Neuron (in vitro differentiated cells): Measurements from ENCODE around the gene SLC41A1.

Experiments used
- H2AFZ ChIP-seq: one replicate; pipeline ENCODE4 v1.6.1; 2013; ENCODE audit warnings: low read depth, mild to moderate bottlenecking, inconsistent platforms, low read length, moderate library complexity
- H3K27me3 ChIP-seq: one replicate; pipeline ENCODE4 v1.6.1; 2013; ENCODE audit warnings: low read length; ENCODE audit not compliant: insufficient read depth
- H3K36me3 ChIP-seq: one replicate; pipeline ENCODE4 v1.6.1; 2013; ENCODE audit warnings: low read length; ENCODE audit not compliant: insufficient read depth
- H3K4me1 ChIP-seq: one replicate; pipeline ENCODE4 v1.6.1; 2013; ENCODE audit warnings: low read length; ENCODE audit not compliant: insufficient read depth
- H3K4me3 ChIP-seq: 2 replicates; pipeline ENCODE4 v1.5.1; 2013; ENCODE audit warnings: mild to moderate bottlenecking, low read length, moderate library complexity
- H3K9me3 ChIP-seq: one replicate; pipeline ENCODE4 v1.6.1; 2013; ENCODE audit warnings: low read length

SLC41A1 gene

GRCh38 chr1:205811660-205812059 is 1.3 kb downstream of the SLC41A1 start:
- Histone ChIP-seq H3K36me3 (peaks cover 16% of the 10 kb centered on the region), H2AFZ (peak overlapping the region; percentile 97), H3K4me1 (peaks cover 25% of the 10 kb centered on the region), H3K4me3 (peak overlapping the region; percentile 69), H3K9me3 (no peaks in the 10 kb centered on the region), H3K27me3 (no peaks in the 10 kb centered on the region)

- H3K9me3 ChIP-seq: no peaks in the 10 kb centered on the region
- no peaks in the 10 kb centered on the region for H3K27me3 ChIP-seq
- H2AFZ ChIP-seq: no peak overlapping the region
- H3K4me3 ChIP-seq: no peak overlapping the region
- H3K4me1 ChIP-seq: peaks cover 25% of the 10 kb centered on the region
- H3K36me3 ChIP-seq: peaks cover 16% of the 10 kb centered on the region
Measured at GRCh38 chr1:205810448-205811157, 2.4 kb downstream of the SLC41A1 start.

- Histone ChIP-seq H3K9me3 (no peaks in the 10 kb centered on the region), H2AFZ (no peak overlapping the region), H3K27me3 (no peaks in the 10 kb centered on the region), H3K4me3 (no peak overlapping the region), H3K36me3 (peaks cover 16% of the 10 kb centered on the region), H3K4me1 (peaks cover 25% of the 10 kb centered on the region)
Measured at GRCh38 chr1:205809942-205810345, 3.1 kb downstream of the SLC41A1 start.

GRCh38 chr1:205809469-205809868 is 3.5 kb downstream of the SLC41A1 start:
- Histone ChIP-seq H3K27me3 (no peaks in the 10 kb centered on the region), H2AFZ (no peak overlapping the region), H3K4me3 (no peak overlapping the region), H3K9me3 (no peaks in the 10 kb centered on the region), H3K4me1 (peaks cover 25% of the 10 kb centered on the region), H3K36me3 (peaks cover 16% of the 10 kb centered on the region)

- Histone ChIP-seq H3K4me3 (no peak overlapping the region), H2AFZ (no peak overlapping the region), H3K4me1 (no peaks in the 10 kb centered on the region), H3K36me3 (peaks cover 14% of the 10 kb centered on the region), H3K27me3 (no peaks in the 10 kb centered on the region), H3K9me3 (no peaks in the 10 kb centered on the region)
Measured at GRCh38 chr1:205805082-205805711, 7.8 kb downstream of the SLC41A1 start.

GRCh38 chr1:205804605-205805004 is 8.4 kb downstream of the SLC41A1 start:
- H3K27me3 ChIP-seq: no peaks in the 10 kb centered on the region
- no peak overlapping the region for H2AFZ ChIP-seq
- H3K36me3 ChIP-seq: peaks cover 11% of the 10 kb centered on the region
- no peaks in the 10 kb centered on the region for H3K4me1 ChIP-seq
- H3K4me3 ChIP-seq: no peak overlapping the region
- no peaks in the 10 kb centered on the region for H3K9me3 ChIP-seq

- Histone ChIP-seq H3K27me3 (no peaks in the 10 kb centered on the region), H3K36me3 (peaks cover 13% of the 10 kb centered on the region), H3K4me3 (no peak overlapping the region), H3K9me3 (no peaks in the 10 kb centered on the region), H2AFZ (no peak overlapping the region), H3K4me1 (no peaks in the 10 kb centered on the region)
Measured at GRCh38 chr1:205803986-205804385, 9.0 kb downstream of the SLC41A1 start.

GRCh38 chr1:205802060-205802459 is 10.9 kb downstream of the SLC41A1 start:
- Histone ChIP-seq H3K9me3 (no peaks in the 10 kb centered on the region), H3K27me3 (no peaks in the 10 kb centered on the region), H3K4me1 (no peaks in the 10 kb centered on the region), H3K36me3 (peaks cover 27% of the 10 kb centered on the region), H2AFZ (no peak overlapping the region), H3K4me3 (no peak overlapping the region)

GRCh38 chr1:205800981-205801703 is 11.9 kb downstream of the SLC41A1 start:
- no peak overlapping the region for H3K4me3 ChIP-seq
- H3K4me1 ChIP-seq: no peaks in the 10 kb centered on the region
- H3K9me3 ChIP-seq: no peaks in the 10 kb centered on the region
- no peaks in the 10 kb centered on the region for H3K27me3 ChIP-seq
- H2AFZ ChIP-seq: no peak overlapping the region
- H3K36me3 ChIP-seq: peaks cover 35% of the 10 kb centered on the region

- Histone ChIP-seq H3K9me3 (no peaks in the 10 kb centered on the region), H3K36me3 (peaks cover 41% of the 10 kb centered on the region), H3K4me1 (no peaks in the 10 kb centered on the region), H2AFZ (no peak overlapping the region), H3K4me3 (no peak overlapping the region), H3K27me3 (no peaks in the 10 kb centered on the region)
Measured at GRCh38 chr1:205800427-205800826, 12.6 kb downstream of the SLC41A1 start.

- H3K4me1 ChIP-seq: no peaks in the 10 kb centered on the region
- no peaks in the 10 kb centered on the region for H3K27me3 ChIP-seq
- H2AFZ ChIP-seq: no peak overlapping the region
- peaks cover 52% of the 10 kb centered on the region for H3K36me3 ChIP-seq
- H3K4me3 ChIP-seq: no peak overlapping the region
- H3K9me3 ChIP-seq: no peaks in the 10 kb centered on the region
Measured at GRCh38 chr1:205798577-205798976, 14.4 kb downstream of the SLC41A1 start.

- Histone ChIP-seq H3K4me1 (no peaks in the 10 kb centered on the region), H3K27me3 (no peaks in the 10 kb centered on the region), H2AFZ (no peak overlapping the region), H3K4me3 (no peak overlapping the region), H3K36me3 (peaks cover 60% of the 10 kb centered on the region), H3K9me3 (no peaks in the 10 kb centered on the region)
Measured at GRCh38 chr1:205797168-205797567, 15.8 kb downstream of the SLC41A1 start.

- H3K9me3 ChIP-seq: no peaks in the 10 kb centered on the region
- no peak overlapping the region for H3K4me3 ChIP-seq
- no peaks in the 10 kb centered on the region for H3K4me1 ChIP-seq
- peaks cover 56% of the 10 kb centered on the region for H3K36me3 ChIP-seq
- no peaks in the 10 kb centered on the region for H3K27me3 ChIP-seq
- H2AFZ ChIP-seq: no peak overlapping the region
Measured at GRCh38 chr1:205794011-205794730, 18.8 kb downstream of the SLC41A1 start.
